HepG2 (cell line): Measurements from ENCODE around the gene KHK. TPM values are rescaled to one million over a fixed set of nuclear protein-coding genes. Genes with fewer than 3 reads are reported as not detected.

Experiments used
- ATAC-seq: fragments of 200-7000 bp; cut with Tn5 transposase; 3 replicates; pipeline ENCODE4 v1.9.1; 2020; ENCODE audit warnings: mild to moderate bottlenecking, moderate library complexity
- BruUV-seq: library from RNA; stranded (reverse); fragments of 400-500 nt; replicated peaks from 2 replicates; lab custom pipeline; 2021; lab: Mats Ljungman, UMichigan
- CTCF ChIA-PET: fragments of 300-600 bp; formaldehyde crosslinking; extraction: SDS; loops from one replicate; lab custom pipeline; 2021; ENCODE audit warnings: low total read pairs, inconsistent platforms, low intra/inter-chr PET ratio; lab: Yijun Ruan, JAX
- POLR2A ChIA-PET: fragments of 350-600 bp; sonication (Branson Sonifier 250); formaldehyde crosslinking; loops from one replicate; lab custom pipeline; 2020; ENCODE audit warnings: antibody characterized with exemption, inconsistent platforms; lab: Yijun Ruan, JAX
- DNase-seq: peaks from one replicate; pipeline ENCODE4 v3.0.0-alpha.2; 2015; ENCODE audit warnings: low spot score
- FAIRE-seq: peaks from 3 replicates; lab custom pipeline; 2011; peaks lifted over from hg19 to GRCh38; lab: Jason Lieb, UNC
- H2AFZ ChIP-seq: one replicate; pipeline ENCODE4 v1.6.1; 2011; ENCODE audit warnings: low read length, inconsistent platforms
- H3K27ac ChIP-seq: fragments of 300-600 bp; 3 replicates; pipeline ENCODE4 v1.8.0; 2011; ENCODE audit warnings: mixed run types, mild to moderate bottlenecking, mixed read lengths, low read length, inconsistent platforms; ENCODE audit not compliant: insufficient read depth; ENCODE audit errors: extremely low read length
- H3K27me3 ChIP-seq, 2 experiments: fragments of 200-600 bp in 1 of 2; 2 replicates in 1 of 2; 3 replicates in 1 of 2; pipeline versions ENCODE4 v1.6.0 to v1.8.0; 2011; ENCODE audit warnings: low read length in 2 of 2, mild to moderate bottlenecking in 2 of 2, moderate library complexity in 2 of 2, inconsistent platforms in 1 of 2; ENCODE audit not compliant: insufficient read depth in 2 of 2, control insufficient read depth in 1 of 2
- H3K36me3 ChIP-seq, 2 experiments: fragments of 200-600 bp in 1 of 2; replicated peaks in 1 of 2; 2 replicates in 1 of 2; 3 replicates in 1 of 2; pipeline versions ENCODE4 v1.5.1 to v1.8.0; 2011; ENCODE audit warnings: low read length in 2 of 2, inconsistent platforms in 1 of 2; ENCODE audit not compliant: insufficient read depth in 2 of 2, control insufficient read depth in 1 of 2
- H3K4me1 ChIP-seq: 2 replicates; pipeline ENCODE4 v1.5.1; 2012; ENCODE audit warnings: low read length, inconsistent platforms; ENCODE audit not compliant: insufficient read depth
- H3K4me2 ChIP-seq: 2 replicates; pipeline ENCODE4 v1.6.0; 2011; ENCODE audit warnings: low read depth, low read length, inconsistent platforms
- H3K4me3 ChIP-seq, 3 experiments: fragments of 200-600 bp in 1 of 3; sonication (generic), shearing (Covaris generic) in 1 of 3; replicated peaks in 1 of 3; 2 replicates each; pipeline ENCODE4 v1.5.1; 2011 to 2016; ENCODE audit warnings: low read length in 3 of 3, inconsistent platforms in 2 of 3, low read depth in 2 of 3, mild to moderate bottlenecking in 2 of 3, control low read depth in 1 of 3, mixed read lengths in 1 of 3; ENCODE audit not compliant: insufficient read depth in 1 of 3
- H3K79me2 ChIP-seq: one replicate; pipeline ENCODE4 v1.6.1; 2011; ENCODE audit warnings: low read length, inconsistent platforms; ENCODE audit not compliant: insufficient read depth
- H3K9ac ChIP-seq: 2 replicates; pipeline ENCODE4 v1.6.0; 2011; ENCODE audit warnings: mild to moderate bottlenecking, low read depth, low read length, inconsistent platforms; ENCODE audit not compliant: insufficient read depth
- H3K9me3 ChIP-seq: 2 replicates; pipeline ENCODE4 v1.5.1; 2012; ENCODE audit warnings: mild to moderate bottlenecking, low read length
- H4K20me1 ChIP-seq: 2 replicates; pipeline ENCODE4 v1.6.0; 2011; ENCODE audit warnings: inconsistent platforms, mild to moderate bottlenecking, low read length, moderate library complexity; ENCODE audit not compliant: insufficient read depth
- HOXA9 ChIP-seq: sonication (generic); formaldehyde crosslinking; IDR thresholded peaks from 2 replicates; pipeline ENCODE4 v1.8.1; 2022; ENCODE audit warnings: missing genetic modification reagents, mild to moderate bottlenecking, moderate library complexity, borderline replicate concordance
- MAFF ChIP-seq: IDR thresholded peaks from 2 replicates; pipeline ENCODE4 v1.6.1; 2011; ENCODE audit warnings: low read depth, low read length, improper control_type of control experiment
- MBNL3 ChIP-seq: fragments of 250-450 bp; sonication (Bioruptor Pico); conservative IDR thresholded peaks from 2 replicates; pipeline ENCODE4 v1.8.0; 2022; ENCODE audit warnings: mild to moderate bottlenecking, inconsistent platforms
- MTF2 ChIP-seq: sonication (generic); formaldehyde crosslinking; IDR thresholded peaks from 2 replicates; pipeline ENCODE4 v1.5.0; 2020; ENCODE audit warnings: missing genetic modification reagents, borderline replicate concordance
- MXD3 ChIP-seq: IDR thresholded peaks from 2 replicates; pipeline ENCODE4 v1.6.1; 2016; ENCODE audit warnings: mild to moderate bottlenecking, missing biosample characterization, missing genetic modification reagents
- RARG ChIP-seq: sonication (generic); formaldehyde crosslinking; IDR thresholded peaks from 2 replicates; pipeline ENCODE4 v1.4.0; 2020; ENCODE audit warnings: low read depth, mild to moderate bottlenecking, missing genetic modification reagents
- RBM22 ChIP-seq: fragments of 200-400 bp; formaldehyde crosslinking; optimal IDR thresholded peaks from 2 replicates; pipeline ENCODE3; 2017; ENCODE audit warnings: mild to moderate bottlenecking, low read length, moderate library complexity
- SP140L ChIP-seq: sonication (generic); formaldehyde crosslinking; IDR thresholded peaks from 2 replicates; pipeline ENCODE4 v1.4.0; 2020; ENCODE audit warnings: missing genetic modification reagents, borderline replicate concordance
- TP53 ChIP-seq: sonication (generic); formaldehyde crosslinking; conservative IDR thresholded peaks from 2 replicates; pipeline ENCODE4 v1.4.0; 2020; ENCODE audit warnings: missing genetic modification reagents
- USF2 ChIP-seq, 2 experiments: sonication (generic) in 1 of 2; formaldehyde crosslinking in 1 of 2; IDR thresholded peaks; 2 replicates each; pipeline versions ENCODE4 v1.5.1 to v1.6.1; 2011 to 2020; ENCODE audit warnings: borderline replicate concordance in 1 of 2, low read depth in 1 of 2, low read length in 1 of 2, mild to moderate bottlenecking in 1 of 2, missing genetic modification reagents in 1 of 2, moderate library complexity in 1 of 2
- ZNF160 ChIP-seq: sonication (generic); formaldehyde crosslinking; IDR thresholded peaks from 2 replicates; pipeline ENCODE4 v1.8.0; 2022; ENCODE audit warnings: mild to moderate bottlenecking, inconsistent platforms, missing genetic modification reagents
- ZNF225 ChIP-seq: sonication (generic); formaldehyde crosslinking; IDR thresholded peaks from 2 replicates; pipeline ENCODE4 v1.4.0; 2020; ENCODE audit warnings: mild to moderate bottlenecking, missing genetic modification reagents
- ZNF513 ChIP-seq: sonication (generic); formaldehyde crosslinking; conservative IDR thresholded peaks from 2 replicates; pipeline ENCODE4 v1.5.0; 2020; ENCODE audit warnings: missing genetic modification reagents
- ZNF550 ChIP-seq: sonication (generic); formaldehyde crosslinking; IDR thresholded peaks from 2 replicates; pipeline ENCODE4 v1.4.0; 2020; ENCODE audit warnings: mild to moderate bottlenecking, missing genetic modification reagents, borderline replicate concordance
- ZNF747 ChIP-seq: sonication (generic); formaldehyde crosslinking; IDR thresholded peaks from 2 replicates; pipeline ENCODE4 v1.8.1; 2023; ENCODE audit warnings: missing genetic modification reagents, mild to moderate bottlenecking, borderline replicate concordance
- ZNF790 ChIP-seq: sonication (generic); formaldehyde crosslinking; IDR thresholded peaks from 2 replicates; pipeline ENCODE4 v1.8.0; 2022; ENCODE audit warnings: missing genetic modification reagents, mild to moderate bottlenecking, borderline replicate concordance
- ZNF839 ChIP-seq: sonication (generic); formaldehyde crosslinking; IDR thresholded peaks from 2 replicates; pipeline ENCODE4 v1.4.0; 2020; ENCODE audit warnings: missing genetic modification reagents, mild to moderate bottlenecking, borderline replicate concordance
- whole genome bisulfite sequencing: methylation state at CpG from one replicate; pipeline ENCODE4 v1.1.6; 2017; ENCODE audit warnings: low lambda C conversion rate; 5-methylcytosine and 5-hydroxymethylcytosine counted together
- in situ Hi-C: cut with HindIII; loops from 2 replicates; pipeline ENCODE4 v1.10.0; 2017; ENCODE audit warnings: low pct_unique_long_range_greater_than_20kb; ENCODE audit not compliant: extremely low pct_ligation_motif_present
- intact Hi-C: fragments of 100-400 bp; cut with micrococcal nuclease; formaldehyde crosslinking; loops from one replicate; pipeline ENCODE4 v1.10.0; 2022; ENCODE audit not compliant: unreplicated experiment
- polyA plus RNA-seq, 8 experiments: library from polyadenylated mRNA; depleted of rRNA in 3 of 8; stranded (reverse) in 7 of 8; unstranded in 1 of 8; fragments of >200 nt; fragmentation: Illumina TruSeq in 4 of 8; extraction: Trizol in 4 of 8; gene quantifications; 2 replicates each; pipeline versions ENCODE4 v1.2.1 to v1.2.3, GENCODE V29; 2011 to 2016; ENCODE audit warnings: low read depth in 4 of 8, missing spikeins in 1 of 8, mixed read lengths in 1 of 8; ENCODE audit not compliant: insufficient read depth in 1 of 8
- total RNA-seq, 5 experiments: library from RNA; depleted of rRNA; stranded (reverse); fragments of >200 nt; fragmentation: Illumina TruSeq; extraction: Trizol; gene quantifications; 2 replicates each; pipeline ENCODE4 v1.2.3, GENCODE V29; 2016; ENCODE audit warnings: low read depth in 1 of 5

KHK gene
- total and polyA plus RNA-seq, 2 of the 13 experiments (the other 11 are each of a cell fraction or from before 2014, with no cell fraction given) = 40.9 to 99.2 TPM

- no peaks in the 10 kb centered on the region for H3K27me3 ChIP-seq
- peaks cover 30% of the 10 kb centered on the region for H3K79me2 ChIP-seq
- H2AFZ ChIP-seq = no peak overlapping the region
- peak overlapping the region; percentile 97 for H3K27ac ChIP-seq
- H3K9me3 ChIP-seq = no peaks in the 10 kb centered on the region
- ChIA-PET CTCF (interaction anchor here (1.6 kb wide), 1 partner anchor 185 kb away, joined by 5 read pairs; no protein-coding TSS in a partner anchor), POLR2A (interaction anchor here (0.8 to 4.5 kb wide), 20 partner anchors 9 to 198 kb away, joined by 3 to 40 read pairs (median 4); partner anchors contain the start of genes ABHD1, AGBL5, KHK and OST4)
- FAIRE-seq = no peak
- ATAC-seq = no peak
- WGBS = 0% methylated on average over 2 of the region's 2 CpGs
- H3K9ac ChIP-seq = peak overlapping the region; percentile 79
- H3K4me3 ChIP-seq = peak overlapping the region in 1 of 3 experiments; percentile 61; a peak in 2 of 6 replicates
- 0 out of 2 replicates have a peak, but pooled peaks have one; percentile 81 for TF ChIP-seq ZNF225 (CRISPR knock-in tag)
- TF ChIP-seq RARG (CRISPR knock-in tag) = no peak
- TF ChIP-seq TP53 (CRISPR knock-in tag) = no peak
- no peak for TF ChIP-seq MAFF
- TF ChIP-seq USF2 (IDR thresholded peaks at IDR 0.05; ENCODE audit: low read depth, low read length) = no peak
- TF ChIP-seq USF2 (CRISPR knock-in tag; IDR thresholded peaks at IDR 0.05; ENCODE audit: borderline replicate concordance) = 0 out of 2 replicates have a peak, but pooled peaks have one; percentile 21
- TF ChIP-seq ZNF160 (CRISPR knock-in tag) = no peak; the same call in 1 of the 2 replicates
- peak; percentile 97; the same call in 1 of the 2 replicates for TF ChIP-seq ZNF550 (CRISPR knock-in tag)
- no peak for TF ChIP-seq ZNF747 (CRISPR knock-in tag)
- TF ChIP-seq ZNF839 (CRISPR knock-in tag) = 0 out of 2 replicates have a peak, but pooled peaks have one; percentile 29
- TF ChIP-seq ZNF513 (CRISPR knock-in tag) = 0 out of 2 replicates have a peak, but pooled peaks have one; percentile 81
- 0 out of 2 replicates have a peak, but pooled peaks have one; percentile 46 for TF ChIP-seq MTF2 (CRISPR knock-in tag)
- peak; percentile 12 for TF ChIP-seq RBM22
- 0 out of 2 replicates have a peak, but pooled peaks have one; percentile 65 for TF ChIP-seq MBNL3
- peak; percentile 78; the same call in 1 of the 2 replicates for TF ChIP-seq ZNF790 (CRISPR knock-in tag)
- 0 out of 2 replicates have a peak, but pooled peaks have one; percentile 91 for TF ChIP-seq SP140L (CRISPR knock-in tag)
- 0 out of 2 replicates have a peak, but pooled peaks have one; percentile 2 for TF ChIP-seq HOXA9 (CRISPR knock-in tag)
- TF ChIP-seq MXD3 = 0 out of 2 replicates have a peak, but pooled peaks have one; percentile 15
- peaks cover 68% of the 10 kb centered on the region for H3K4me1 ChIP-seq
- BruUV-seq = no TSS peak
- in situ Hi-C loops = loop anchor here (5.0 kb wide), 2 partner anchors 102 to 187 kb away; partner anchors contain the start of gene TRIM54
- no peak for DNase-seq
- H4K20me1 ChIP-seq = no peaks in the 10 kb centered on the region
- peak overlapping the region; percentile 96 for H3K4me2 ChIP-seq
- peaks cover 4 to 42% of the 10 kb centered on the region in 2 experiments for H3K36me3 ChIP-seq
- intact Hi-C loops = loop anchor here (5.0 kb wide), 2 partner anchors 117 to 197 kb away; partner anchors contain the start of genes ATRAID and SLC5A6
These were observed 8.8 kb downstream of the KHK start for GRCh38 chr2:27095427-27095744.
